Neural progenitor cell (in vitro differentiated cells): ENCODE measurements around the gene DDIAS.

Source experiments
- EZH2 ChIP-seq: fragments of 200-600 bp; sonication (generic); IDR thresholded peaks from 2 replicates; pipeline ENCODE4 v1.6.1; 2017; ENCODE audit warnings: antibody characterized with exemption, mild to moderate bottlenecking, moderate library complexity
- TF ChIP-seq, protein P1 (sequence below): fragments of 200-600 bp; sonication (generic); IDR thresholded peaks from 2 replicates; pipeline ENCODE4 v1.5.1; 2017; ENCODE audit warnings: antibody characterized with exemption, mild to moderate bottlenecking

GRCh38 chr11:82932564-82932963, 31.0 kb downstream of the DDIAS start:
- TF ChIP-seq, protein P1, sequence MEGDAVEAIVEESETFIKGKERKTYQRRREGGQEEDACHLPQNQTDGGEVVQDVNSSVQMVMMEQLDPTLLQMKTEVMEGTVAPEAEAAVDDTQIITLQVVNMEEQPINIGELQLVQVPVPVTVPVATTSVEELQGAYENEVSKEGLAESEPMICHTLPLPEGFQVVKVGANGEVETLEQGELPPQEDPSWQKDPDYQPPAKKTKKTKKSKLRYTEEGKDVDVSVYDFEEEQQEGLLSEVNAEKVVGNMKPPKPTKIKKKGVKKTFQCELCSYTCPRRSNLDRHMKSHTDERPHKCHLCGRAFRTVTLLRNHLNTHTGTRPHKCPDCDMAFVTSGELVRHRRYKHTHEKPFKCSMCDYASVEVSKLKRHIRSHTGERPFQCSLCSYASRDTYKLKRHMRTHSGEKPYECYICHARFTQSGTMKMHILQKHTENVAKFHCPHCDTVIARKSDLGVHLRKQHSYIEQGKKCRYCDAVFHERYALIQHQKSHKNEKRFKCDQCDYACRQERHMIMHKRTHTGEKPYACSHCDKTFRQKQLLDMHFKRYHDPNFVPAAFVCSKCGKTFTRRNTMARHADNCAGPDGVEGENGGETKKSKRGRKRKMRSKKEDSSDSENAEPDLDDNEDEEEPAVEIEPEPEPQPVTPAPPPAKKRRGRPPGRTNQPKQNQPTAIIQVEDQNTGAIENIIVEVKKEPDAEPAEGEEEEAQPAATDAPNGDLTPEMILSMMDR, result no peak
- TF ChIP-seq EZH2, result no peak
